Right atrium auricular region (tissue), 2 donors: ENCODE results near the gene RASGRP2. TPM values are rescaled to one million over a fixed set of nuclear protein-coding genes. Genes with fewer than 3 reads are reported as not detected.

ENCODE experiments used
- DNase-seq: peaks from one replicate; pipeline ENCODE4 v3.0.0-alpha.2; 2019; ENCODE audit warnings: low spot score
- H3K27ac ChIP-seq, 2 donors: fragments of 200-600 bp; sonication (generic); 1 replicate in 1 of 2; 2 replicates in 1 of 2; pipeline ENCODE4 v1.5.1; 2016 to 2019
- H3K27me3 ChIP-seq, 2 donors: fragments of 200-600 bp; sonication (generic); one replicate each; pipeline versions ENCODE4 v1.5.1 to v1.6.0; 2017 to 2019
- H3K36me3 ChIP-seq: fragments of 200-600 bp; sonication (generic); one replicate; pipeline ENCODE4 v1.5.1; 2016
- H3K4me1 ChIP-seq, 2 donors: fragments of 200-600 bp; sonication (generic); one replicate each; pipeline versions ENCODE4 v1.5.1 to v1.6.0; 2017 to 2019
- H3K4me3 ChIP-seq, 2 donors: fragments of 200-600 bp; sonication (generic); 1 replicate in 1 of 2; 2 replicates in 1 of 2; pipeline ENCODE4 v1.5.1; 2017 to 2019; ENCODE audit warnings: mild to moderate bottlenecking in 1 of 2, moderate library complexity in 1 of 2
- H3K9me3 ChIP-seq, 2 donors: fragments of 200-600 bp; sonication (generic); one replicate each; pipeline ENCODE4 v1.5.1; 2019
- total RNA-seq, 2 donors: library from RNA; depleted of rRNA; stranded (reverse); fragments of >200 nt; gene quantifications; one replicate each; pipeline ENCODE4 v1.1.0, GENCODE V29; 2016
- TF ChIP-seq, protein P1 (sequence below), 2 donors: fragments of 200-600 bp; sonication (generic); IDR thresholded peaks; one replicate each; pipeline ENCODE4 v1.5.1; 2019; ENCODE audit warnings: antibody characterized with exemption in 2 of 2

RASGRP2 gene
- total RNA-seq, 2 donors from 2014 or later, result 28.1 to 30.4 TPM

GRCh38 chr11:64772303-64773018, 28.5 kb upstream of the RASGRP2 start:
- DNase-seq, result no peak
- peaks cover 0 to 58% of the 10 kb centered on the region in 2 donors for H3K4me1 ChIP-seq
- TF ChIP-seq, protein P1, sequence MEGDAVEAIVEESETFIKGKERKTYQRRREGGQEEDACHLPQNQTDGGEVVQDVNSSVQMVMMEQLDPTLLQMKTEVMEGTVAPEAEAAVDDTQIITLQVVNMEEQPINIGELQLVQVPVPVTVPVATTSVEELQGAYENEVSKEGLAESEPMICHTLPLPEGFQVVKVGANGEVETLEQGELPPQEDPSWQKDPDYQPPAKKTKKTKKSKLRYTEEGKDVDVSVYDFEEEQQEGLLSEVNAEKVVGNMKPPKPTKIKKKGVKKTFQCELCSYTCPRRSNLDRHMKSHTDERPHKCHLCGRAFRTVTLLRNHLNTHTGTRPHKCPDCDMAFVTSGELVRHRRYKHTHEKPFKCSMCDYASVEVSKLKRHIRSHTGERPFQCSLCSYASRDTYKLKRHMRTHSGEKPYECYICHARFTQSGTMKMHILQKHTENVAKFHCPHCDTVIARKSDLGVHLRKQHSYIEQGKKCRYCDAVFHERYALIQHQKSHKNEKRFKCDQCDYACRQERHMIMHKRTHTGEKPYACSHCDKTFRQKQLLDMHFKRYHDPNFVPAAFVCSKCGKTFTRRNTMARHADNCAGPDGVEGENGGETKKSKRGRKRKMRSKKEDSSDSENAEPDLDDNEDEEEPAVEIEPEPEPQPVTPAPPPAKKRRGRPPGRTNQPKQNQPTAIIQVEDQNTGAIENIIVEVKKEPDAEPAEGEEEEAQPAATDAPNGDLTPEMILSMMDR (IDR thresholded peaks at IDR 0.05), result no peak
- no peaks in the 10 kb centered on the region for H3K27me3 ChIP-seq
- peaks cover 98% of the 10 kb centered on the region for H3K36me3 ChIP-seq
- no peak overlapping the region for H3K27ac ChIP-seq
- no peaks in the 10 kb centered on the region for H3K9me3 ChIP-seq
- no peak overlapping the region for H3K4me3 ChIP-seq

- H3K4me3 ChIP-seq, result no peak overlapping the region
These were observed 27.9 kb upstream of the RASGRP2 start for GRCh38 chr11:64771861-64772260.

DNA sequence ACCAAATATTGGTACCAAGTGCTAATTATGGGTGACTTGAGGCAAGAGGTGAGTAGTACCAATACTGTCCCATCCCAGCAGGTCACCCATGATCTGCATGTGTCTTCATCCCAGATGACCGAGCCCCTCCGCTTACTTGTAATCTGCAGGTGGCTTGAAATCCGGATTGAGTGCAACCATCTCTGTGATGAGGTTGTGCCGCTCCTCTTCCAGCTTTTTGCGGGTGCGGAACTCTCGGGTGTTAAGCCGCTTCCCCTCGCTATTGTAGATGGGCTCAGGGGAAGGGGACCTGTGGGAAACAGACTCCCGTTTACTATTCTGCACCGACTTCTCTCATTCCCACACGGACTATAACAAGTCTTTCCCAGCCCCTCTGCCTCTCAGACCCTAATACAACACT, 26.2 kb upstream of the RASGRP2 start:
- no peak for DNase-seq
- Histone ChIP-seq H3K9me3 (no peaks in the 10 kb centered on the region), H3K27me3 (no peaks in the 10 kb centered on the region), H3K36me3 (peaks cover 98% of the 10 kb centered on the region), H3K4me1 (peaks cover 0 to 38% of the 10 kb centered on the region in 2 donors), H3K4me3 (no peak overlapping the region), H3K27ac (no peak overlapping the region)
- TF ChIP-seq, protein P1 (IDR thresholded peaks at IDR 0.05), result no peak

More at GRCh38 chr11:64771861-64772260, 27.9 kb upstream of the RASGRP2 start:
- Histone ChIP-seq H3K36me3 (peaks cover 98% of the 10 kb centered on the region), H3K9me3 (no peaks in the 10 kb centered on the region), H3K27me3 (no peaks in the 10 kb centered on the region), H3K4me1 (peaks cover 0 to 55% of the 10 kb centered on the region in 2 donors), H3K27ac (no peak overlapping the region)
- no peak for DNase-seq
- TF ChIP-seq, protein P1 (IDR thresholded peaks at IDR 0.05), result no peak

GRCh38 chr11:64769283-64769682, 25.3 kb upstream of the RASGRP2 start:
- TF ChIP-seq, protein P1 (IDR thresholded peaks at IDR 0.05), result no peak
- no peak for DNase-seq
- Histone ChIP-seq H3K4me1 (peaks cover 0 to 37% of the 10 kb centered on the region in 2 donors), H3K4me3 (no peak overlapping the region), H3K36me3 (peaks cover 98% of the 10 kb centered on the region), H3K27me3 (no peaks in the 10 kb centered on the region), H3K27ac (no peak overlapping the region), H3K9me3 (no peaks in the 10 kb centered on the region)

DNA sequence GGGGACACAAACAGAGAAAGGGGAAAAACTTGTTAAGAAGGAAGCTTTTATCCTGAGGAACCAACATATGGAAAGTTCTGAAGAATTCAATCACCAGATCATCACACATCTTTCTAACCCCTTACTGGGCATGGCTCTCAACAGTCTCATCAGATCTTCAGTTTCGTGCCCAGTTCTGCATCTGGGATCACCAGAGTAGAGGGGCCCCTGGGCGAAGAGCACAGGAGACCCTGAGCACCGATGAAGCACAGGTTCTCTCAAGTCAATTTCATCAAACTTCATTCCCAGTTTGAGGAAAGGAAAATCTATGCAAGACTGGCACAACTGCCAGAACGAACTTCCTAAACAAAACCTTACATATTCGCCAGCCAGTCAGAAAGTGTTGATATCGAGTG, 24.4 kb upstream of the RASGRP2 start:
- no peak for DNase-seq
- H3K4me3 ChIP-seq, result no peak overlapping the region
- TF ChIP-seq, protein P1 (IDR thresholded peaks at IDR 0.05), result no peak
- H3K27ac ChIP-seq, result no peak overlapping the region
- H3K9me3 ChIP-seq, result no peaks in the 10 kb centered on the region
- H3K27me3 ChIP-seq, result no peaks in the 10 kb centered on the region
- H3K36me3 ChIP-seq, result peaks cover 98% of the 10 kb centered on the region
- H3K4me1 ChIP-seq, result peaks cover 1 to 39% of the 10 kb centered on the region in 2 donors
